ENCODE measurements around the gene CEMIP.

DNA sequence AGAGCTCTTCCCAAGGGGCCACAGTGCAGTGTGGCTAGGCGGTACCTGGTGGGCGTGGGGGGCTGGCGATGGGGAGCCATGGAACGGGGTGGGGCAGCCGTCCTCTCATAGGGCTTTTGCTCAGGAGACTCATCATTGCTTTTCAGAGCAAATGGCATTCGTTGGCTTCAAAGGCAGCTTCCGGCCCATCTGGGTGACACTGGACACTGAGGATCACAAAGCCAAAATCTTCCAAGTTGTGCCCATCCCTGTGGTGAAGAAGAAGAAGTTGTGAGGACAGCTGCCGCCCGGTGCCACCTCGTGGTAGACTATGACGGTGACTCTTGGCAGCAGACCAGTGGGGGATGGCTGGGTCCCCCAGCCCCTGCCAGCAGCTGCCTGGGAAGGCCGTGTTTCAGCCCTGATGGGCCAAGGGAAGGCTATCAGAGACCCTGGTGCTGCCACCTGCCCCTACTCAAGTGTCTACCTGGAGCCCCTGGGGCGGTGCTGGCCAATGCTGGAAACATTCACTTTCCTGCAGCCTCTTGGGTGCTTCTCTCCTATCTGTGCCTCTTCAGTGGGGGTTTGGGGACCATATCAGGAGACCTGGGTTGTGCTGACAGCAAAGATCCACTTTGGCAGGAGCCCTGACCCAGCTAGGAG lies 169.6 kb downstream of the CEMIP start:
- TF ChIP-seq, protein P1, sequence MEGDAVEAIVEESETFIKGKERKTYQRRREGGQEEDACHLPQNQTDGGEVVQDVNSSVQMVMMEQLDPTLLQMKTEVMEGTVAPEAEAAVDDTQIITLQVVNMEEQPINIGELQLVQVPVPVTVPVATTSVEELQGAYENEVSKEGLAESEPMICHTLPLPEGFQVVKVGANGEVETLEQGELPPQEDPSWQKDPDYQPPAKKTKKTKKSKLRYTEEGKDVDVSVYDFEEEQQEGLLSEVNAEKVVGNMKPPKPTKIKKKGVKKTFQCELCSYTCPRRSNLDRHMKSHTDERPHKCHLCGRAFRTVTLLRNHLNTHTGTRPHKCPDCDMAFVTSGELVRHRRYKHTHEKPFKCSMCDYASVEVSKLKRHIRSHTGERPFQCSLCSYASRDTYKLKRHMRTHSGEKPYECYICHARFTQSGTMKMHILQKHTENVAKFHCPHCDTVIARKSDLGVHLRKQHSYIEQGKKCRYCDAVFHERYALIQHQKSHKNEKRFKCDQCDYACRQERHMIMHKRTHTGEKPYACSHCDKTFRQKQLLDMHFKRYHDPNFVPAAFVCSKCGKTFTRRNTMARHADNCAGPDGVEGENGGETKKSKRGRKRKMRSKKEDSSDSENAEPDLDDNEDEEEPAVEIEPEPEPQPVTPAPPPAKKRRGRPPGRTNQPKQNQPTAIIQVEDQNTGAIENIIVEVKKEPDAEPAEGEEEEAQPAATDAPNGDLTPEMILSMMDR (IDR thresholded peaks at IDR 0.05), result no peak
- TF ChIP-seq EP300 (IDR thresholded peaks at IDR 0.05) (no peak), POLR2A (IDR thresholded peaks at IDR 0.05; ENCODE audit: low read depth) (no peak), POLR2AphosphoS5 (IDR thresholded peaks at IDR 0.05) (no peak)
